Left ventricle myocardium inferior (tissue), 1 donor: Measurements from ENCODE around the gene TTC6. TPM values are rescaled to one million over a fixed set of nuclear protein-coding genes. Genes with fewer than 3 reads are reported as not detected.

Experiments used
- DNase-seq: peaks from one replicate; pipeline ENCODE4 v3.0.0-alpha.2; 2020
- H3K27ac ChIP-seq: fragments of 200-600 bp; replicated peaks from 2 replicates; pipeline ENCODE4 v1.8.0; 2021
- H3K27me3 ChIP-seq: fragments of 200-600 bp; 2 replicates; pipeline ENCODE4 v1.8.0; 2021; ENCODE audit warnings: low read depth
- H3K36me3 ChIP-seq: fragments of 200-600 bp; 2 replicates; pipeline ENCODE4 v1.8.0; 2021
- H3K4me1 ChIP-seq: fragments of 200-600 bp; 2 replicates; pipeline ENCODE4 v1.8.0; 2021
- H3K4me3 ChIP-seq: fragments of 200-600 bp; 2 replicates; pipeline ENCODE4 v1.8.0; 2021; ENCODE audit warnings: mild to moderate bottlenecking, moderate library complexity
- H3K9me3 ChIP-seq: fragments of 200-600 bp; replicated peaks from 2 replicates; pipeline ENCODE4 v1.8.0; 2021
- CTCF ChIP-seq: fragments of 200-600 bp; IDR thresholded peaks from 2 replicates; pipeline ENCODE4 v1.8.0; 2021; ENCODE audit warnings: antibody characterized with exemption, mild to moderate bottlenecking, borderline replicate concordance
- intact Hi-C: fragments of 100-400 bp; cut with micrococcal nuclease; formaldehyde crosslinking; loops from one replicate; pipeline ENCODE4 v1.11.0; 2022
- total RNA-seq: library from RNA; stranded (reverse); fragmentation: NEBNext Ultra II Directional; extraction: Animal tissue kit (Norgen Biotek cat#: 25700); gene quantifications from one replicate; pipeline ENCODE4 v1.2.1, GENCODE V29; 2021
- donor health status: DM: no; HTN: yes; CAD: no; lungs with severe emphysema.

The TTC6 gene
- total RNA-seq, 1 donor from 2014 or later = not detected

- Histone ChIP-seq H3K27me3 (peaks cover 100% of the 10 kb centered on the region), H3K4me3 (no peak overlapping the region), H3K4me1 (peaks cover 25% of the 10 kb centered on the region), H3K36me3 (no peaks in the 10 kb centered on the region), H3K9me3 (no peaks in the 10 kb centered on the region), H3K27ac (no peak overlapping the region)
- no peak for TF ChIP-seq CTCF
- intact Hi-C loops = no loop called here
- no peak for DNase-seq
Measured at GRCh38 chr14:37601865-37602264, 6.4 kb downstream of the TTC6 start.

- no peak for TF ChIP-seq CTCF
- no peak for DNase-seq
- Histone ChIP-seq H3K27me3 (peaks cover 100% of the 10 kb centered on the region), H3K9me3 (no peaks in the 10 kb centered on the region), H3K27ac (no peak overlapping the region), H3K36me3 (no peaks in the 10 kb centered on the region), H3K4me1 (peaks cover 24% of the 10 kb centered on the region), H3K4me3 (no peak overlapping the region)
- intact Hi-C loops = no loop called here
Measured at GRCh38 chr14:37602605-37603453, 7.4 kb downstream of the TTC6 start.

GRCh38 chr14:37603688-37604251 lies 8.3 kb downstream of the TTC6 start:
- intact Hi-C loops = no loop called here
- Histone ChIP-seq H3K27ac (no peak overlapping the region), H3K36me3 (no peaks in the 10 kb centered on the region), H3K4me3 (no peak overlapping the region), H3K9me3 (no peaks in the 10 kb centered on the region), H3K4me1 (peaks cover 14% of the 10 kb centered on the region), H3K27me3 (peaks cover 100% of the 10 kb centered on the region)
- no peak for TF ChIP-seq CTCF
- no peak for DNase-seq

GRCh38 chr14:37606678-37607077 lies 11.2 kb downstream of the TTC6 start:
- intact Hi-C loops = no loop called here
- no peak for DNase-seq
- H3K4me3 ChIP-seq = no peak overlapping the region
- H3K9me3 ChIP-seq = peaks cover under 1% of the 10 kb centered on the region
- H3K27ac ChIP-seq = no peak overlapping the region
- no peak for TF ChIP-seq CTCF
- H3K4me1 ChIP-seq = no peaks in the 10 kb centered on the region
- peaks cover 100% of the 10 kb centered on the region for H3K27me3 ChIP-seq
- no peaks in the 10 kb centered on the region for H3K36me3 ChIP-seq

DNA sequence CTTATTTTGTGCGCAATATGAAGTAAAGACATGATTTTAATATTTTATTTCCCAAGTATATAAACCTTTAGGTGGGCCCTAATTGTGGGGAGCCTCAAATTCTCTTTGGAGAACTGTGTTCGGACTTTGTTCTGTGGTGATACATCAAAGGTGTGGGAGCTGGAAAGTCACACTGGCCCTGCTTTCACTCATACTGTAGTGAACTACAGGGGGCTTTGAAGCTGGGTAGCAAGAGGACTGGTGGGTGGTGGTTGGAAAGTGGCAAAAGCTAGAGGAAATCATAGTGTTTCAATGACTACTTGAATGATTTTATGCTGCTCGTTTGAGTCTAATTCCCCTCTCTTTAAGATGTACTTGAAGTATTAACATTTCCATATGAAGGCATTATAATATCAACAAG lies 13.2 kb downstream of the TTC6 start:
- intact Hi-C loops = no loop called here
- TF ChIP-seq CTCF = no peak
- Histone ChIP-seq H3K36me3 (no peaks in the 10 kb centered on the region), H3K9me3 (peaks cover 20% of the 10 kb centered on the region), H3K4me1 (no peaks in the 10 kb centered on the region), H3K4me3 (no peak overlapping the region), H3K27me3 (peaks cover 100% of the 10 kb centered on the region), H3K27ac (no peak overlapping the region)
- DNase-seq = no peak
